ENCODE results near the gene C4orf50. TPM values are rescaled to one million over a fixed set of nuclear protein-coding genes. Genes with fewer than 3 reads are reported as not detected.
A peak's percentile ranks its signal among the peaks of the same experiment; 100 is the strongest.

C4orf50 gene
- total and polyA plus RNA-seq, 2 experiments from 2014 or later, result 0.06 to 0.31 TPM

DNA sequence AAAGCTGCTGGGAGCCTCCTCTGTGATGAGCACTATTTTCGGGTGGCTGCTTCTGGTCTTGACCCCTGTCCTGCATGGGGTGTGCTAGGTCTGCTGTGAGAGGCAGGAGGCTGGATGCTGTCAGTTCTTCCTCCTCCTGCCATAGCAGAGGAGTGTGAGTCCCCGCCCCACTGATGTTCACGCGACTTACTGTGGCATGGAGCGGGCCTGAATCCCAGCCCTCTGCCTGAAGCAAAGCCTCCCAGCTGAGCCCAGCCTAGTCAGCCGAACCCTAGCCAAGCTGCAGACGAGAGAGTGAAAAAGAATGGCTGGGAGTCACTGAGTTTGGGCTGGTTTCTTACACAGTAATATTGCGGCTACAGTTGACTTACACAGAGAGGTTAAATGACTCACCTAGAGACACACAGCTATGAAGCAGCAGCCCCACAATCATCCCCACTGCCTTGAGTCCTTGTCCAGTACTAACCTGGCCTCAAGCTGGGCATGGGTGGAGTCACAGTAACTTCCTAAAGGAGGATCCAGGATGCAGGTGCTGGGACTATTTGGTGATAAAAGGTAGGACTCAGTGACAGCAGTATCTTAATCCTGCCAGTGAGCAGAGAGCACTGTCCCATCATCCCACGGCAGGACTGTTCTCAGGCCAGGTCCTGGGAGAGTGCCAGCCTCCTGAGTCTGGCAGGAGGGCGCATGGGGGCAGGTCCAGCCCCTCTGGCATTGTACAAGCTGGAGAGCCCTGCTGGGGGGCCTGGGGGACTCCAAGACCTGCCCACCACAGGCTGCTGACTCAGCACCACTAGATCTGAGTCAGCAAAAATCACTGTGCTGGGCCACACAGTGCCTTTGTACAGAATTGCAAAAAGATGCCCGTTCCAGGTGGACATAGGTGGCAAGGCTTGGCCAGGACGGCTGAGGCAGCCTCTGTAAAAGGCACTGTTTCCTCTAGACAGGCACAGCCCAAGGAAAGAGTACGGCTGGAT, 65.0 kb downstream of the C4orf50 start:
- Mint-ChIP-seq H3K36me3 (ENCODE audit: low read depth) (no peaks in the 10 kb centered on the region), H3K9me3 (no peaks in the 10 kb centered on the region), H3K27me3 (ENCODE audit: insufficient read depth, low read depth, poor library complexity) (peaks cover 21% of the 10 kb centered on the region), H3K4me3 (no peak overlapping the region), H3K27ac (no peak overlapping the region), H3K4me1 (peaks cover 25% of the 10 kb centered on the region)
- no peak for DNase-seq (ENCODE audit: low spot score)
- no peak for ATAC-seq
- Histone ChIP-seq H3K27me3 (ENCODE audit: insufficient read depth) (no peaks in the 10 kb centered on the region), H3K9me2 (ENCODE audit: insufficient read depth) (no peaks in the 10 kb centered on the region), H3K27ac (ENCODE audit: low read depth) (no peak overlapping the region), H3K4me2 (no peak overlapping the region), H2AFZ (peak overlapping the region; percentile 72; the same call in 1 of the 2 replicates), H3K4me1 (ENCODE audit: insufficient read depth) (peaks cover 9% of the 10 kb centered on the region), H4K20me1 (replicated peaks; ENCODE audit: insufficient read depth) (no peaks in the 10 kb centered on the region), H3K36me3 (ENCODE audit: insufficient read depth) (no peaks in the 10 kb centered on the region), H3F3A (replicated peaks; ENCODE audit: low read depth) (no peaks in the 10 kb centered on the region), H3K4me3 (no peak overlapping the region), H3K79me2 (replicated peaks; ENCODE audit: insufficient read depth) (no peaks in the 10 kb centered on the region)
- TF ChIP-seq POLR2AphosphoS5 (IDR thresholded peaks at IDR 0.05; ENCODE audit: low read depth) (no peak), ZNF331 (CRISPR knock-in tag; IDR thresholded peaks at IDR 0.05; ENCODE audit: low read depth) (peak; percentile 67)
- TF ChIP-seq, protein P1, sequence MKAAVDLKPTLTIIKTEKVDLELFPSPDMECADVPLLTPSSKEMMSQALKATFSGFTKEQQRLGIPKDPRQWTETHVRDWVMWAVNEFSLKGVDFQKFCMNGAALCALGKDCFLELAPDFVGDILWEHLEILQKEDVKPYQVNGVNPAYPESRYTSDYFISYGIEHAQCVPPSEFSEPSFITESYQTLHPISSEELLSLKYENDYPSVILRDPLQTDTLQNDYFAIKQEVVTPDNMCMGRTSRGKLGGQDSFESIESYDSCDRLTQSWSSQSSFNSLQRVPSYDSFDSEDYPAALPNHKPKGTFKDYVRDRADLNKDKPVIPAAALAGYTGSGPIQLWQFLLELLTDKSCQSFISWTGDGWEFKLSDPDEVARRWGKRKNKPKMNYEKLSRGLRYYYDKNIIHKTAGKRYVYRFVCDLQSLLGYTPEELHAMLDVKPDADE (IDR thresholded peaks at IDR 0.05), result no peak

DNA sequence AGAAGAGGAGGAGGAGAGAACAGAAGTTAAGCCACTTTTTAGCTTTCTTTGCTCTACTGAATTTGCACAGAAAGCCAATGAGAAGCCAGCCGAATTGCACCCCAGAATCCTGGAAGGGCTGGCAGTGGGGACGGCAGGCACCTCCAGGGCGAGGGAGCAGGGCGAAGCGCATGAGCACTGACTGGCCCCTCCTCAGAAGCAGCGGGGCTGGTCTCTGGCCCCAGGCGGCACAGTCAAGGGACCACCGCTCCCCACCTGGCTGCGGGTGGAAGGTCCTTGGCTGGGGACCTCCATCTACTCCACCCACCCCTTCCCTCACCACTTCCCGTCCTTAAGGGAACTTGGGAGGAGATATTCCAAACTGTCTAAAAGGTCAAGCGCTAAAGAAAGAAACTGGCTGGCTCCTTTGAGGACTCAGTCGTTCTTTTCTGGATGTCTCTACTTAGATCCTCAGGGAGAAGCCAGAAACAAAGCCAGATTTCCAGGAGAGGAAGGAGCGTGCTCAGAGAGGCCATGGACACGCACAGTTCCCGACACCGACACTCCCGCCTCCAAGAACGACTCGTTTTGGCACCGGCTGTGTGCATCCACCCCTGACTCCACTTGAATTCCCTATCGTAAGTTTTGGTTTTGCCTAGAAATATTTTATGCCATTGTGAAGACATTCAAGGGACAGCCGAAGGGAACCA, 65.8 kb downstream of the C4orf50 start:
- Histone ChIP-seq H4K20me1 (replicated peaks; ENCODE audit: insufficient read depth) (no peaks in the 10 kb centered on the region), H3K27me3 (ENCODE audit: insufficient read depth) (no peaks in the 10 kb centered on the region), H3K4me2 (no peak overlapping the region), H3K79me2 (replicated peaks; ENCODE audit: insufficient read depth) (no peaks in the 10 kb centered on the region), H3F3A (replicated peaks; ENCODE audit: low read depth) (no peaks in the 10 kb centered on the region), H3K36me3 (ENCODE audit: insufficient read depth) (no peaks in the 10 kb centered on the region), H3K27ac (ENCODE audit: low read depth) (no peak overlapping the region), H3K9me2 (ENCODE audit: insufficient read depth) (no peaks in the 10 kb centered on the region), H2AFZ (peak overlapping the region; percentile 72), H3K4me3 (no peak overlapping the region), H3K4me1 (ENCODE audit: insufficient read depth) (peaks cover 9% of the 10 kb centered on the region)
- ATAC-seq (no peak), DNase-seq (ENCODE audit: low spot score) (no peak)
- peaks cover 25% of the 10 kb centered on the region for H3K4me1 Mint-ChIP-seq
- H3K27me3 Mint-ChIP-seq (ENCODE audit: insufficient read depth, low read depth, poor library complexity), result peaks cover 23% of the 10 kb centered on the region
- H3K27ac Mint-ChIP-seq, result no peak overlapping the region
- no peak overlapping the region for H3K4me3 Mint-ChIP-seq
- H3K9me3 Mint-ChIP-seq, result peaks cover 6% of the 10 kb centered on the region
- H3K36me3 Mint-ChIP-seq (ENCODE audit: low read depth), result peaks cover 6% of the 10 kb centered on the region; the same call in 2 of the 3 replicates
- TF ChIP-seq JUNB (IDR thresholded peaks at IDR 0.05; ENCODE audit: unreplicated experiment) (no peak), CREB1 (CRISPR knock-in tag; IDR thresholded peaks at IDR 0.05; ENCODE audit: low read depth) (no peak), POLR2AphosphoS5 (IDR thresholded peaks at IDR 0.05; ENCODE audit: low read depth) (no peak), NANOG (IDR thresholded peaks at IDR 0.05; ENCODE audit: borderline replicate concordance) (no peak)
- TF ChIP-seq, protein P1 (IDR thresholded peaks at IDR 0.05), result no peak
- TF ChIP-seq, protein P2, sequence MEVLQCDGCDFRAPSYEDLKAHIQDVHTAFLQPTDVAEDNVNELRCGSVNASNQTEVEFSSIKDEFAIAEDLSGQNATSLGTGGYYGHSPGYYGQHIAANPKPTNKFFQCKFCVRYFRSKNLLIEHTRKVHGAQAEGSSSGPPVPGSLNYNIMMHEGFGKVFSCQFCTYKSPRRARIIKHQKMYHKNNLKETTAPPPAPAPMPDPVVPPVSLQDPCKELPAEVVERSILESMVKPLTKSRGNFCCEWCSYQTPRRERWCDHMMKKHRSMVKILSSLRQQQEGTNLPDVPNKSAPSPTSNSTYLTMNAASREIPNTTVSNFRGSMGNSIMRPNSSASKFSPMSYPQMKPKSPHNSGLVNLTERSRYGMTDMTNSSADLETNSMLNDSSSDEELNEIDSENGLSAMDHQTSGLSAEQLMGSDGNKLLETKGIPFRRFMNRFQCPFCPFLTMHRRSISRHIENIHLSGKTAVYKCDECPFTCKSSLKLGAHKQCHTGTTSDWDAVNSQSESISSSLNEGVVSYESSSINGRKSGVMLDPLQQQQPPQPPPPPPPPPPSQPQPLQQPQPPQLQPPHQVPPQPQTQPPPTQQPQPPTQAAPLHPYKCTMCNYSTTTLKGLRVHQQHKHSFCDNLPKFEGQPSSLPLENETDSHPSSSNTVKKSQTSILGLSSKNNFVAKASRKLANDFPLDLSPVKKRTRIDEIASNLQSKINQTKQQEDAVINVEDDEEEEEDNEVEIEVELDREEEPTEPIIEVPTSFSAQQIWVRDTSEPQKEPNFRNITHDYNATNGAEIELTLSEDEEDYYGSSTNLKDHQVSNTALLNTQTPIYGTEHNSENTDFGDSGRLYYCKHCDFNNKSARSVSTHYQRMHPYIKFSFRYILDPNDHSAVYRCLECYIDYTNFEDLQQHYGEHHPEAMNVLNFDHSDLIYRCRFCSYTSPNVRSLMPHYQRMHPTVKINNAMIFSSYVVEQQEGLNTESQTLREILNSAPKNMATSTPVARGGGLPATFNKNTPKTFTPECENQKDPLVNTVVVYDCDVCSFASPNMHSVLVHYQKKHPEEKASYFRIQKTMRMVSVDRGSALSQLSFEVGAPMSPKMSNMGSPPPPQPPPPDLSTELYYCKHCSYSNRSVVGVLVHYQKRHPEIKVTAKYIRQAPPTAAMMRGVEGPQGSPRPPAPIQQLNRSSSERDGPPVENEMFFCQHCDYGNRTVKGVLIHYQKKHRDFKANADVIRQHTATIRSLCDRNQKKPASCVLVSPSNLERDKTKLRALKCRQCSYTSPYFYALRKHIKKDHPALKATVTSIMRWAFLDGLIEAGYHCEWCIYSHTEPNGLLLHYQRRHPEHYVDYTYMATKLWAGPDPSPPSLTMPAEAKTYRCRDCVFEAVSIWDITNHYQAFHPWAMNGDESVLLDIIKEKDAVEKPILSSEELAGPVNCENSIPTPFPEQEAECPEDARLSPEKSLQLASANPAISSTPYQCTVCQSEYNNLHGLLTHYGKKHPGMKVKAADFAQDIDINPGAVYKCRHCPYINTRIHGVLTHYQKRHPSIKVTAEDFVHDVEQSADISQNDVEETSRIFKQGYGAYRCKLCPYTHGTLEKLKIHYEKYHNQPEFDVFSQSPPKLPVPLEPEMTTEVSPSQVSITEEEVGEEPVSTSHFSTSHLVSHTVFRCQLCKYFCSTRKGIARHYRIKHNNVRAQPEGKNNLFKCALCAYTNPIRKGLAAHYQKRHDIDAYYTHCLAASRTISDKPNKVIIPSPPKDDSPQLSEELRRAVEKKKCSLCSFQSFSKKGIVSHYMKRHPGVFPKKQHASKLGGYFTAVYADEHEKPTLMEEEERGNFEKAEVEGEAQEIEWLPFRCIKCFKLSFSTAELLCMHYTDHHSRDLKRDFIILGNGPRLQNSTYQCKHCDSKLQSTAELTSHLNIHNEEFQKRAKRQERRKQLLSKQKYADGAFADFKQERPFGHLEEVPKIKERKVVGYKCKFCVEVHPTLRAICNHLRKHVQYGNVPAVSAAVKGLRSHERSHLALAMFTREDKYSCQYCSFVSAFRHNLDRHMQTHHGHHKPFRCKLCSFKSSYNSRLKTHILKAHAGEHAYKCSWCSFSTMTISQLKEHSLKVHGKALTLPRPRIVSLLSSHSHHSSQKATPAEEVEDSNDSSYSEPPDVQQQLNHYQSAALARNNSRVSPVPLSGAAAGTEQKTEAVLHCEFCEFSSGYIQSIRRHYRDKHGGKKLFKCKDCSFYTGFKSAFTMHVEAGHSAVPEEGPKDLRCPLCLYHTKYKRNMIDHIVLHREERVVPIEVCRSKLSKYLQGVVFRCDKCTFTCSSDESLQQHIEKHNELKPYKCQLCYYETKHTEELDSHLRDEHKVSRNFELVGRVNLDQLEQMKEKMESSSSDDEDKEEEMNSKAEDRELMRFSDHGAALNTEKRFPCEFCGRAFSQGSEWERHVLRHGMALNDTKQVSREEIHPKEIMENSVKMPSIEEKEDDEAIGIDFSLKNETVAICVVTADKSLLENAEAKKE (CRISPR knock-in tag; IDR thresholded peaks at IDR 0.05), result no peak

Measured in GM23338 (cell line).